T-helper 2 cell (primary cell): ENCODE measurements around the gene SMTNL2.
A peak's percentile ranks its signal among the peaks of the same experiment; 100 is the strongest.

ENCODE experiments used
- DNase-seq, 5 experiments: peaks; one replicate each; pipeline versions ENCODE4 v3.0.0 to v3.0.0-alpha.2; 2012 to 2022
- total RNA-seq, 2 donors: gene quantifications; one replicate each; lab custom pipeline; 2026; lab: John Stamatoyannopoulos, UW

Gene SMTNL2
- 0 to 0.62 reads per million in 2 donors for total RNA-seq

- peak in 1 of 5 experiments; percentile 13 for DNase-seq
Observed at GRCh38 chr17:4584101-4584916, at the start of gene SMTNL2. Gene SMTNL2 (plus strand): TSS chr17:4584529. CDS start chr17:4584606, 77 bp downstream.

DNA sequence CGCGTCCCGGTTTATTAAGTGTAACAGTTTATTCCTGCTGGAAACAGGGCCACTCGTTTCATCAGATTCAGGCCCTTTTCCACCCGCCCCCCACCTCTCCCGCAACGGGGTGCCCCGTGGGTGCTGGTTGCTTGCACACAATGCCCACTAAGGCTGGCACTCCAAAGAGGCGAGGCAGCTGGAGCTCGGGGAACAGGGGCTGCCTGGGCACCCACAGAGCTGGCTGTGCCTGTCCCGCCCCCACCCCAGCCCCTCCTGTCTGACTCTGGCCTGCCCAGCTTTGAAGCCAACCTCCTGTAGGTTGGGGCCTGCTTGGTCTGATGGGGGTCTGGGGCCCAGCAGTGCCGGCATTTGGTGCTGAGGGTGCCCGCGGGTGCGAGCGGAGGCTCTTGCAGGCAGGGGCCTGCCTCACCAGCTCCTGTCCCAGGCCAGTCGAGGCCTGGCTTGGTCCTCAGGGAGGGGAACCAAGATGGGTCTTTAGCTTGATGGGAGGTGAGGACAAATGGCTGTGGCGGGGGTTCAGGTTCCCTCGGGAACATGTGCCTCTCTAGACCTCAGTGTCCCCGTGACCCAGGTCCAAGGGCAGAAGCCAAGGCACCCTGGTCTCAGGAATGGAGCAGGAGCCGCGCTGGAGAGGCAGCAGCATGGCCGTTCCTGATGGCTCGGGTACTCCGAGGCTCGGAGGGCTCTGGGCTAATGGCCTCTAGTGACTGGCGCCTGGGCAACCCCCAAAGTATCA lies 49.2 kb upstream of the SMTNL2 start:
- no peak for DNase-seq

GRCh38 chr17:4535667-4536258 lies 48.6 kb upstream of the SMTNL2 start:
- DNase-seq, result no peak

GRCh38 chr17:4536259-4536741 lies 48.0 kb upstream of the SMTNL2 start:
- no peak for DNase-seq

DNA sequence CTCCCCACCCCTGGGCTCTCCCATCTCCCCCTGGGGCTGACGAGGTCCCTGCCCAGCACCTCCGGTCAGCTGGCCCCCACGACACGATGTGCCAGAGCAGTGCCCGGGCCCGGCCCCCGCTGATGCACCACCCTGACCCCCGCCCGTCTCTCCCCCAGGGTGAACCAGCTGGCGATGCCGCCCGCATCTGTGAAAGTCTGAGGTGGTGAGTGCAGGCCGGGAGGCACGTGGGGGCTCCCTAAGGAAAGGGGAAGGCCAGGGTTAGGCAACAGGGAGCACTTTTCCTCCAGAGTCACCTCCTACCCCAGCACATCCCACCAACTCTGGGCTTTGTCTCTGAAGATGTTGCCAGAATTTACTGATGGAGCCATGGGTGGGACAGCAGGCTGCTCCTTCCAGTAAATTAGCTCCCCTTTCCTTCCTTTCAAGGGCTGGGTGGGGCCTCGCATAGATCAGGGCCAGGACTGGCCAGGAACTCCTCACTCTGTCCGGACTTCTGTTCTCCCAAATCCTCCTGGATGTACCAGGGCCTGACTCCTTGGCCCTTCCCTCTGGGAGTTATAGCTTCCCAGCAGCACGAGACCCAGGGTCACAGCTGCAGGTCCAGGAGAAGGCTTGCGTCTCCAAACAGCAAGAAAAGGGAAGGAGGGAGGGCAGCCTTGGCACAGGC lies 47.5 kb upstream of the SMTNL2 start:
- DNase-seq, result no peak

DNA sequence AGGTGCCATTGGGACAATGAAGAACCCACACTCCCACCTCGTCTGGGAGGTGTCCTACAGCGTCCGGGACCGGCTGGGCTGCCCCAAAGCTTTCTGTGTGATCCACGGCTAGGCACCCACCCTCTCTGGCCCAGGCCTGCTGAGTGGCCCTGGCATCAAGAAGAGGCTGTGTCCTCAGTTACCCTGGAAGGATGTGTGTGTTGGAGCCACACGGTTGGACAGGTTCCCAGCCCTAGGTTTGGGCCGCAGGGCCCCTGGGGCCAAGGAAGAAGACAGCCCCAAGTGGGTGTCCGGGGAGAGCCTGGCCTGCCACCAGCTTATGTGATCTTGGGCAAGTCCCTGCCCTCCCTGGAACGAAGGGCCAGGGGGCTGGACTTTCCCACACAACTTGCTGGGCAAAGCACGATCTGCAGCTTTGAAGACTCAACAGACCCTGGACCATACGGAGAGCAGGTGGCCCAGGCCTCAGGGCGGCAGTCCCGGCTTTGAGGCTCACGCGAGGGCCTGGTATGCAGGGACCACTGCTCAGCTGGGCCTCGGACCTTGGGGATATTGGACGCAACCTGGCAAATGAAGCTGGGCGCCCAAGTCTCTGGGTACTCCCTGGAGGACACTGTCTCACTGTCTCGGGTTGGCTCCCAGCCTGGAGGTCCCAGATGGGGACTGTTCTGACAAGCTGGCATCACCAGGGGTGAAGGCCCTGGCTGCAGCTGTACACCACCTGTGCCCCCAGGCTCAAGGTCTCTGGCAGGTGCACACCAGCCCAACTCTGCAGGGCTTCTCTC lies 46.7 kb upstream of the SMTNL2 start:
- DNase-seq, result no peak

DNA sequence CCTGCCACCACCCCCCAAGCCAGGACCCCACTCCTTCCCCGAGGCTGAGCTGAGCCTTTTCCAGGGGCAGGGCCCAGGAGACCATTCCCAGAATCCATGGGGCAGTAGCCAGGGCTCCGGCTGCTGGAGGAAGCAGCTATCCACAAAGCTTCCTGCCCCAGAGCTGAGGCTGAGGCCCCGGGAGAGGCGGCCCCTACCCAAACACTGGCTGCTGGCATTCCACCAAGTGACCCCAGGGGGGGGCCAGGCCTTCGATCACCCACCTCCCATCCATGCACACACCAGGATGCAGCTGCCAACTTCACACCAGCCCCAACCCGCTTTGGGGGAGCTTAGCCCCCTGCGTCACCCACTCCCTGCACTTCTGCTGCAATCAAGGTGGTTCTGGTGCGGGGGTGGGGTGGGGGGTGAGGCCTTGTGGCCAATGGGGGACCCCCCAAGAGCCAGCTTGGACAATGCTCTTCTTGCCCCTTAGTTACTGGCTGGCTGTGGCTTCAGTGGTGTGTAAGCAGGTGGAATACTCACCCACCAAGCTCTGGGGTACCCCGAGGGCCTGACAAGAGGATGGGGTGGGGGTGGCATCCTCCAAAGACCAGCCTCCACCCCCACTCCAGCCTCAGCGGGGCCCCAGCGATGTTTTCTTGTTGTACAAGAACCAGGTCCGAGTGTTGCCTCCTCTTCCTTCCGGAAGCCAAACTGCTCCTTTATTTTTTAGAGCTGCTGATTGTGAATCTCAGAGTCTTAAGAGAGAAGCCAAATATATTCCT lies 45.9 kb upstream of the SMTNL2 start:
- no peak for DNase-seq

DNA sequence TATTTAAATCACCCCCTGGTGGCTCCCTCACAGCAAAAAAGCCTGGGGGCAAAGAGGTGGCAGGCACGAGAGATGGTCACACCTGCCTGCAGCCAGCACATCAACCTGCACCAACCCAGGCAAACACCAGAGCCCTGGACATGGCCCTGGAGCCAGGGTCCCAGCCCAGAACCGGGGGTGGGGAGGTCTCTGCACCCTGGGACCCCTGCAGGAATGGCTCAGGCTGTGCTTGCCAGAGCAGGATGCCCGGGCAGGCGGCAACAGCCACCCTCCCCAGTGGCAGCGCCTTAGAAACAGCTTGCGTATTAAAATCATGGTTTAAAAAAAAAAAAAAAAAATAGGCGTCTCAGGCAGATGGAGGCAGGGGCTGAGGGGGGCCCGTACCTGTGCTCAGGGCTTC lies 45.3 kb upstream of the SMTNL2 start:
- DNase-seq, result no peak

DNA sequence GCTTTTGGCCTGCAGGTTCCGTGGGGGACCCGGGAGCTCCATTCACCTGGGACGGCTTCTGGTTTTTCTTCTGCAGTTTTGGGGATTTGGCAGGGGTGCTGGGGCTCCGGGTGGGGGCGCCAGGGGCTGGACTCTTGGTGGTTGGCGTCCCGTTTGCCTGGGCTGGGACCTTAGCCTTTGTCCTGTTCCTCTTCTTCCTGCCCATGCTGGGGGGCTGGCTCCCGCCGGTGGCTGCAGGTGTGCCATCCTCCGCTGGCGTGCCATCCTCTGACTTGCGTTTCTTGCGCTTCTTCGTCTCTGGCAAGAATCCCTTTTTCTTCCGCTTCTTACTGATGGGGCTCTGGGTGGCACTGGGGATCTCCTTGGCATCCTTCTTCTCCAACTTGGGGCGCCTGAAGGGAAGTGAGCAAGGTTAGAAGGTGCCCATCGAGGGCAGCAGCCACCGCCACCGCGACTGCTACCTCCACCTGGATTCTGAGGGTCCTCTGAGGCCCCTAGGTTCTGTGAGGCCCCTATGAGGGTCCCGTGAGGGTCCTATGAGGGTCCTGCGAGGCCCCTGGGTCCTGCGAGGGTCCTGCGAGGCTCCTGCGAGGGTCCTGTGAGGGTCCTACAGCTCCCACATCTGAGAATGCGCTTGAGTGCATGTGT lies 44.6 kb upstream of the SMTNL2 start:
- DNase-seq, result no peak

GRCh38 chr17:4540224-4540651 lies 44.1 kb upstream of the SMTNL2 start:
- DNase-seq, result no peak

DNA sequence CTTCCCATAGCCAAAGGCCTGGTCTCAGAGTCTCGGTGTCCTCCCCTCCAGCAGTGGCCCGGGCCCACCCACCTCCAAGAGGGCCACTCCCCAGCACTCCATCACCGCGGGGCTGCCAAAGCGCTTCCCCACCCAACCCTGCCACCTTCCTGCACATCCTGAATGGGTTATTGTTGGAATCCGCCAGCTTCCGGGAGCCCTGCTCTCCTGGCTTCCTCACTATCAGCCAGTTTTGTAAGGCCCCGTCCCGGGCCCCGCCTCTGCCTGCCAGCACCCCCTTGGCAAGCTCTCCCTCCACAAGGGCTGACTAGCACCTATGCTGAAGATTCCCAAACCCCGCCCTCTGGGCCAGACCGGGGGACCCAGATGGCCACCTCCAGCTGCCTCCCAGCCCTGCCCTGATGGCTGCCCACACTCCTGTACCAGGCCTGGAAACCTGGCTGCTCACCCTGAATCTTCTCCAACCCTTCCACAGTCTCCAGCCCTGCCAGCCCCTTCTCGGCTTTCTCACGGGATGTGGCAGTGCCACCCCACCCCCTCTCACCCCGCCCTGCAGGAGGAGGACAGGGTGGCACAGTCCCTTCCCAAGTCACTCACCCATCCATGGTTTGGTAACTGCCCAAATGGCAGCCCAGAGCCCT lies 43.5 kb upstream of the SMTNL2 start:
- no peak for DNase-seq

GRCh38 chr17:4541328-4542002 lies 42.9 kb upstream of the SMTNL2 start:
- DNase-seq, result no peak

DNA sequence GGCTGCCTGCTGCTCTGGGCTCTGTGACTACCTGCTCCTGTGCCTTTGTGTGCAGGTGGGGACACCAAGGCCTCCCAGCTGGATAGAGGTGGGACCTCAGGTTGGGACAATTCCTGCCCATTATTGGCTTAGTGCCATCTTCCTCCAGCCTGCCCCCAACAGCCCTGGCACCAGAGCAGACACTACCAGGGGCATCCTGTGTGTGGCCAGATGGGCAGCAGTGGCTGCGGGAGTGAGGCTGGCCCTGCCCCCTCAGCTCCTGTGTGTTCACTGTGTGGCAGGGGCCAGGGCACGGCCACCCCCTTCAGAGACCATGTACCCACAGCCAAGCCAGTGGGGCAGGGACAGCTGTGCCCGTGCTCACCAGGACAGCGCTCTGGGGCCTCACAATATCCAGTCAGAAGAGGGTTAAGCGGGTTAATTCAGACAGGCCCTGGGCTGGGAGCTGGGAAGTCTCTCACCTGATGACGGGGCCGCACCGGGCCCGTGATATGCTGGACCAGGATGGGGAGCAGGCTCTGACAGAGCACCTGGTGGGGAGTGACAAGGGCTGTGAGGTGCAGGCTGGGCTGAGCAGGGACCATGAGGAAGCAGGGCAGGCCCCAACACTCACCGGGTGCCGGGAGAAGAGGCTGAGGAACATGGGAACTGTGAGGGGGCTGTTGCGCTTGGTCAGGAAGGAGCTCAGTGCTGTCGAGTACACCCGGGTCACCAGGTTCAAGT lies 42.2 kb upstream of the SMTNL2 start:
- DNase-seq, result no peak

GRCh38 chr17:4542726-4543191 lies 41.6 kb upstream of the SMTNL2 start:
- no peak for DNase-seq

DNA sequence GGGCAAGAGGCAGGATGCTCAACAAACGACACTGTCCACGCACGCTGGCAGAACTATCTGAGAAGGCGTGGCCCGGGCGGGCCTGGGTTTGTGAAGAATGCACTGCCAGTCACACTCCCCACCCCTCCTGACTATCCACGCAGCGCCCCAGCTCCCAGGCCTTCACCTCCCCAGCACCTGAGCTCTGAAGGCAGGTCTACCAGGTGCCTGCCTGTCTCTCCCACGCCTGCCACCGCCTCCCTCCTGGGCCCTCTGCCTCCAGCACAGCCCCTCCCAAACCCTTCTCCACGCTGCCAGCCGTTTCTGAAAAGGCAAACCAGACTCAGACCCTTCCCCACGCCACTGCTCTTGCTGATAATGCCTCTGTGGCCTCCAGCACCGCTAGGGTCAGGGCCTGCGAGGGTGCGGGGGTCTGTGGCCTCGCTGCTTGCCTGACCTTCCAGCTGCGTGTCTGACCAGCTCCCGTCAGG lies 40.7 kb upstream of the SMTNL2 start:
- no peak for DNase-seq

GRCh38 chr17:4544135-4544950 lies 40.0 kb upstream of the SMTNL2 start:
- no peak for DNase-seq

DNA sequence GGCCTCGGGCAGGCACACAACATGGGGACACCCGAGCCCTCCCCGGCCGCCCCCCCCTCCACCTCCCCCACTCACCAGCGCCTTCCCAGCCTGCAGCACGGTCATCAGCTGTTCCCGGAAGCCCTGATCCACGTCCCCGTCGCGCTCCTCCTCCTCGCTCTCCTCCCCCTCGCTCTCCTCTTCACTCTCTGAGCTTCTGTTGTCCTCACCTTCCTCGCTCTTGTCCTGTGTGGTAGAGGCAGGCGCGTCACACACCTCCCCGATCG lies 39.4 kb upstream of the SMTNL2 start:
- DNase-seq, result no peak
